ENCODE results near the gene NRG3. TPM values are rescaled to one million over a fixed set of nuclear protein-coding genes. Genes with fewer than 3 reads are reported as not detected.

NRG3 gene
- total and polyA plus RNA-seq, 2 donors (not counting 1 experiment from before 2014, with no cell fraction given) = 0.06 TPM; not detected in 1

- TF ChIP-seq, protein P1, sequence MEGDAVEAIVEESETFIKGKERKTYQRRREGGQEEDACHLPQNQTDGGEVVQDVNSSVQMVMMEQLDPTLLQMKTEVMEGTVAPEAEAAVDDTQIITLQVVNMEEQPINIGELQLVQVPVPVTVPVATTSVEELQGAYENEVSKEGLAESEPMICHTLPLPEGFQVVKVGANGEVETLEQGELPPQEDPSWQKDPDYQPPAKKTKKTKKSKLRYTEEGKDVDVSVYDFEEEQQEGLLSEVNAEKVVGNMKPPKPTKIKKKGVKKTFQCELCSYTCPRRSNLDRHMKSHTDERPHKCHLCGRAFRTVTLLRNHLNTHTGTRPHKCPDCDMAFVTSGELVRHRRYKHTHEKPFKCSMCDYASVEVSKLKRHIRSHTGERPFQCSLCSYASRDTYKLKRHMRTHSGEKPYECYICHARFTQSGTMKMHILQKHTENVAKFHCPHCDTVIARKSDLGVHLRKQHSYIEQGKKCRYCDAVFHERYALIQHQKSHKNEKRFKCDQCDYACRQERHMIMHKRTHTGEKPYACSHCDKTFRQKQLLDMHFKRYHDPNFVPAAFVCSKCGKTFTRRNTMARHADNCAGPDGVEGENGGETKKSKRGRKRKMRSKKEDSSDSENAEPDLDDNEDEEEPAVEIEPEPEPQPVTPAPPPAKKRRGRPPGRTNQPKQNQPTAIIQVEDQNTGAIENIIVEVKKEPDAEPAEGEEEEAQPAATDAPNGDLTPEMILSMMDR (IDR thresholded peaks at IDR 0.05) = no peak
- no peak for TF ChIP-seq EZH2 (IDR thresholded peaks at IDR 0.05; ENCODE audit: borderline replicate concordance, insufficient read depth, low read depth, low read length, poor library complexity, severe bottlenecking)
- H3K4me1 Mint-ChIP-seq = no peaks in the 10 kb centered on the region
- no peak overlapping the region for H3K27ac Mint-ChIP-seq
- Histone ChIP-seq H3K36me3 (replicated peaks in 1 of 2; ENCODE audit: control extremely low read depth in 1 of 2, control insufficient read depth in 1 of 2, extremely low read depth in 1 of 2, insufficient read depth in 2 of 2, low read length in 1 of 2) (no peaks in the 10 kb centered on the region), H3K79me2 (ENCODE audit: control insufficient read depth, insufficient read depth, low read length) (no peaks in the 10 kb centered on the region), H3K4me2 (replicated peaks; ENCODE audit: low read depth, low read length, poor library complexity, severe bottlenecking) (no peak overlapping the region), H3K4me1 (ENCODE audit: control insufficient read depth in 2 of 2, insufficient read depth in 2 of 2, low read length in 2 of 2) (no peaks in the 10 kb centered on the region), H3K4me3 (ENCODE audit: control extremely low read depth in 1 of 5, extremely low read depth in 1 of 5, insufficient read depth in 1 of 5, low read depth in 2 of 5, low read length in 4 of 5) (no peak overlapping the region), H2AFZ (ENCODE audit: insufficient read depth, low read depth, low read length, poor library complexity, severe bottlenecking) (no peak overlapping the region), H3K9ac (ENCODE audit: low read length) (no peak overlapping the region), H3K9me3 (ENCODE audit: control extremely low read depth in 1 of 3, control insufficient read depth in 2 of 3, insufficient read depth in 1 of 3, low read length in 2 of 3) (peaks cover 0 to 1% (median 0%) of the 10 kb centered on the region in 3 donors), H3K27me3 (replicated peaks in 1 of 4; ENCODE audit: control extremely low read depth in 1 of 4, control insufficient read depth in 3 of 4, insufficient read depth in 4 of 4, low read length in 3 of 4) (no peaks in the 10 kb centered on the region), H4K20me1 (ENCODE audit: control insufficient read depth, insufficient read depth, low read length, poor library complexity, severe bottlenecking) (no peaks in the 10 kb centered on the region), H3K27ac (ENCODE audit: low read length in 2 of 2) (no peak overlapping the region)
- ChIA-PET CTCF (no interaction called here), POLR2A (no interaction called here)
- DNase-seq (no peak), ATAC-seq (ENCODE audit: low read depth) (no peak)
- intact Hi-C loops (cut with micrococcal nuclease) = no loop called here
- no peak overlapping the region for H3K4me3 Mint-ChIP-seq
- WGBS (ENCODE audit: insufficient coverage) = no CpG with 5 or more reads among the region's 1 CpG
- H3K27me3 Mint-ChIP-seq = no peaks in the 10 kb centered on the region
- H3K9me3 Mint-ChIP-seq (ENCODE audit: insufficient read depth) = peaks cover 4% of the 10 kb centered on the region
Measured at GRCh38 chr10:82277591-82277990, 402.6 kb downstream of the NRG3 start.

GRCh38 chr10:82278401-82279182 is 403.6 kb downstream of the NRG3 start:
- H3K4me3 Mint-ChIP-seq = no peak overlapping the region
- H3K27ac ChIP-seq (ENCODE audit: low read length in 2 of 2) = no peak overlapping the region
- POLR2A ChIA-PET = no interaction called here

More at GRCh38 chr10:82278401-82279182, 403.6 kb downstream of the NRG3 start:
- Histone ChIP-seq H3K27me3 (replicated peaks in 1 of 4; ENCODE audit: control extremely low read depth in 1 of 4, control insufficient read depth in 3 of 4, insufficient read depth in 4 of 4, low read length in 3 of 4) (no peaks in the 10 kb centered on the region), H2AFZ (ENCODE audit: insufficient read depth, low read depth, low read length, poor library complexity, severe bottlenecking) (no peak overlapping the region), H3K4me1 (ENCODE audit: control insufficient read depth in 2 of 2, insufficient read depth in 2 of 2, low read length in 2 of 2) (no peaks in the 10 kb centered on the region), H3K36me3 (replicated peaks in 1 of 2; ENCODE audit: control extremely low read depth in 1 of 2, control insufficient read depth in 1 of 2, extremely low read depth in 1 of 2, insufficient read depth in 2 of 2, low read length in 1 of 2) (no peaks in the 10 kb centered on the region), H3K4me3 (ENCODE audit: control extremely low read depth in 1 of 5, extremely low read depth in 1 of 5, insufficient read depth in 1 of 5, low read depth in 2 of 5, low read length in 4 of 5) (no peak overlapping the region), H3K79me2 (ENCODE audit: control insufficient read depth, insufficient read depth, low read length) (no peaks in the 10 kb centered on the region), H3K9me3 (ENCODE audit: control extremely low read depth in 1 of 3, control insufficient read depth in 2 of 3, insufficient read depth in 1 of 3, low read length in 2 of 3) (peaks cover 0 to 3% (median 0%) of the 10 kb centered on the region in 3 donors), H3K4me2 (replicated peaks; ENCODE audit: low read depth, low read length, poor library complexity, severe bottlenecking) (no peak overlapping the region), H4K20me1 (ENCODE audit: control insufficient read depth, insufficient read depth, low read length, poor library complexity, severe bottlenecking) (no peaks in the 10 kb centered on the region), H3K9ac (ENCODE audit: low read length) (no peak overlapping the region)
- no peak for TF ChIP-seq EZH2 (IDR thresholded peaks at IDR 0.05; ENCODE audit: borderline replicate concordance, insufficient read depth, low read depth, low read length, poor library complexity, severe bottlenecking)
- TF ChIP-seq, protein P1 (IDR thresholded peaks at IDR 0.05) = no peak
- no peak overlapping the region for H3K27ac Mint-ChIP-seq
- CTCF ChIA-PET = no interaction called here
- no peak for ATAC-seq (ENCODE audit: low read depth)
- DNase-seq = no peak
- intact Hi-C loops (cut with micrococcal nuclease) = no loop called here
- H3K4me1 Mint-ChIP-seq = no peaks in the 10 kb centered on the region
- no peaks in the 10 kb centered on the region for H3K27me3 Mint-ChIP-seq
- WGBS (ENCODE audit: insufficient coverage) = 39% methylated on average over 7 of the region's 10 CpGs
- peaks cover 4% of the 10 kb centered on the region for H3K9me3 Mint-ChIP-seq (ENCODE audit: insufficient read depth)
